GM18517 (cell line): ENCODE results near the gene CDHR1.

Experiments used
- ATAC-seq: cut with Tn5 transposase; IDR thresholded peaks from one replicate; pipeline ENCODE4 v1.9.1; 2021; ENCODE audit warnings: mild to moderate bottlenecking, moderate library complexity; ENCODE audit not compliant: unreplicated experiment

Gene CDHR1

GRCh38 chr10:84225427-84226173 is 31.3 kb downstream of the CDHR1 start, which contains the start of gene LRIT2:
Gene LRIT2, minus strand, starts transcription at chr10:84225544. Its CDS starts 24 bp downstream, at chr10:84225520.
- ATAC-seq, result no peak

GRCh38 chr10:84226616-84227015 is 32.3 kb downstream of the CDHR1 start:
- ATAC-seq, result no peak

GRCh38 chr10:84227810-84228209 is 33.5 kb downstream of the CDHR1 start:
- ATAC-seq, result no peak

GRCh38 chr10:84230359-84230758 is 36.0 kb downstream of the CDHR1 start:
- no peak for ATAC-seq

- ATAC-seq, result no peak
Observed at GRCh38 chr10:84232376-84232775, 38.0 kb downstream of the CDHR1 start.

GRCh38 chr10:84233940-84234339 is 39.6 kb downstream of the CDHR1 start:
- ATAC-seq, result no peak

GRCh38 chr10:84234479-84234878 is 40.1 kb downstream of the CDHR1 start:
- no peak for ATAC-seq

GRCh38 chr10:84235096-84235495 is 40.8 kb downstream of the CDHR1 start:
- no peak for ATAC-seq

- ATAC-seq, result no peak
Observed at GRCh38 chr10:84236807-84237198, 42.5 kb downstream of the CDHR1 start.

GRCh38 chr10:84237199-84238051 is 43.1 kb downstream of the CDHR1 start:
- ATAC-seq, result no peak

- ATAC-seq, result no peak
Observed at GRCh38 chr10:84238909-84239308, 44.6 kb downstream of the CDHR1 start.

- ATAC-seq, result no peak
Observed at GRCh38 chr10:84241185-84241790, 47.0 kb downstream of the CDHR1 start, which contains the start of gene LRIT1. Gene LRIT1, minus strand, starts transcription at chr10:84241546. Its CDS starts 107 bp downstream, at chr10:84241439.

GRCh38 chr10:84243759-84244158 is 49.4 kb downstream of the CDHR1 start:
- ATAC-seq, result no peak

GRCh38 chr10:84244651-84245270 is 50.4 kb downstream of the CDHR1 start, which contains the start of gene RGR:
Gene RGR, plus strand, starts transcription at chr10:84245053. Its CDS starts 38 bp downstream, at chr10:84245091.
- no peak for ATAC-seq

GRCh38 chr10:84247496-84247895 is 53.2 kb downstream of the CDHR1 start:
- no peak for ATAC-seq

- ATAC-seq, result no peak
Observed at GRCh38 chr10:84248794-84249193, 54.5 kb downstream of the CDHR1 start.

GRCh38 chr10:84254552-84255478 is 60.5 kb downstream of the CDHR1 start:
- ATAC-seq, result no peak

GRCh38 chr10:84256510-84257342 is 62.4 kb downstream of the CDHR1 start:
- ATAC-seq, result no peak
